Astrocyte (in vitro differentiated cells and primary cell): ENCODE results near the gene RBPMS2.
A peak's percentile ranks its signal among the peaks of the same experiment; 100 is the strongest.

Source experiments
- CTCF ChIP-seq: IDR thresholded peaks from 2 replicates; pipeline ENCODE4 v1.5.1; 2011; ENCODE audit warnings: low read depth, mild to moderate bottlenecking, inconsistent platforms, low read length, moderate library complexity; ENCODE audit not compliant: insufficient read depth
- EZH2 ChIP-seq: IDR thresholded peaks from 2 replicates; pipeline ENCODE4 v1.6.1; 2012; ENCODE audit warnings: mild to moderate bottlenecking, low read length, inconsistent platforms; ENCODE audit not compliant: insufficient read depth

- peak; percentile 5 for TF ChIP-seq CTCF
- TF ChIP-seq EZH2, result no peak
These were observed 34.8 kb downstream of the RBPMS2 start for GRCh38 chr15:64740311-64741170.
